B cell (primary cell): Measurements from ENCODE around the gene IFT20. TPM values are rescaled to one million over a fixed set of nuclear protein-coding genes. Genes with fewer than 3 reads are reported as not detected.

ENCODE experiments used
- ATAC-seq: fragments of 200-7000 bp; cut with Tn5 transposase; one replicate; pipeline ENCODE4 v1.10.0; 2021; ENCODE audit warnings: low read depth, mild to moderate bottlenecking, moderate number of reproducible peaks, moderate library complexity
- CTCF ChIA-PET: fragments of 350-600 bp; sonication (Branson Sonifier 250); formaldehyde crosslinking; loops from one replicate; lab custom pipeline; 2021; ENCODE audit warnings: antibody characterized with exemption, inconsistent platforms; lab: Charles Lee
- POLR2A ChIA-PET: fragments of 350-600 bp; sonication (Branson Sonifier 250); formaldehyde crosslinking; loops from one replicate; lab custom pipeline; 2021; ENCODE audit warnings: antibody characterized with exemption; lab: Charles Lee
- DNase-seq: peaks from one replicate; pipeline ENCODE4 v3.0.0; 2013
- H2AFZ ChIP-seq: 2 replicates; pipeline ENCODE4 v1.6.1; 2012; ENCODE audit warnings: mild to moderate bottlenecking, low read depth, low read length; ENCODE audit not compliant: insufficient read depth, poor library complexity, severe bottlenecking
- H3K27ac ChIP-seq, 2 donors: 1 replicate in 1 of 2; 2 replicates in 1 of 2; pipeline ENCODE4 v1.5.1; 2012 to 2013; ENCODE audit warnings: low read length in 2 of 2, mild to moderate bottlenecking in 2 of 2, moderate library complexity in 1 of 2
- H3K27me3 ChIP-seq, 4 experiments: fragments of 200-600 bp in 1 of 4; sonication (generic) in 1 of 4; replicated peaks in 1 of 4; 1 replicate in 2 of 4; 2 replicates in 2 of 4; pipeline versions ENCODE4 v1.6.1 to v1.7.0; 2013 to 2016; ENCODE audit warnings: low read length in 3 of 4, mild to moderate bottlenecking in 2 of 4, mixed read lengths in 1 of 4, moderate library complexity in 1 of 4; ENCODE audit not compliant: insufficient read depth in 4 of 4, control insufficient read depth in 3 of 4; ENCODE audit errors: control extremely low read depth in 1 of 4
- H3K36me3 ChIP-seq, 2 experiments: replicated peaks in 1 of 2; 1 replicate in 1 of 2; 2 replicates in 1 of 2; pipeline versions ENCODE4 v1.6.1 to v1.7.1; 2013; ENCODE audit warnings: low read length in 1 of 2; ENCODE audit not compliant: insufficient read depth in 2 of 2, control insufficient read depth in 1 of 2; ENCODE audit errors: control extremely low read depth in 1 of 2, extremely low read depth in 1 of 2
- H3K4me1 ChIP-seq, 2 donors: fragments of 200-600 bp in 1 of 2; sonication (generic) in 1 of 2; 1 replicate in 1 of 2; 2 replicates in 1 of 2; pipeline versions ENCODE4 v1.5.1 to v1.6.1; 2013 to 2017; ENCODE audit warnings: low read length in 2 of 2; ENCODE audit not compliant: control insufficient read depth in 2 of 2, insufficient read depth in 2 of 2
- H3K4me2 ChIP-seq: replicated peaks from 2 replicates; pipeline ENCODE3; 2012; ENCODE audit warnings: mild to moderate bottlenecking, low read depth, low read length; ENCODE audit not compliant: poor library complexity, severe bottlenecking
- H3K4me3 ChIP-seq, 5 experiments: fragments of 200-600 bp in 1 of 5; sonication (generic) in 1 of 5; 1 replicate in 3 of 5; 2 replicates in 2 of 5; pipeline versions ENCODE4 v1.5.1 to v1.7.0; 2011 to 2016; ENCODE audit warnings: low read length in 4 of 5, mild to moderate bottlenecking in 4 of 5, low read depth in 2 of 5, control low read depth in 1 of 5, moderate library complexity in 1 of 5; ENCODE audit not compliant: insufficient read depth in 1 of 5; ENCODE audit errors: control extremely low read depth in 1 of 5, extremely low read depth in 1 of 5
- H3K79me2 ChIP-seq: fragments of 200-600 bp; sonication (generic); one replicate; pipeline ENCODE4 v1.6.0; 2016; ENCODE audit warnings: low read length; ENCODE audit not compliant: control insufficient read depth, insufficient read depth
- H3K9ac ChIP-seq: fragments of 200-600 bp; sonication (generic); 2 replicates; pipeline ENCODE4 v1.6.1; 2017; ENCODE audit warnings: mild to moderate bottlenecking, low read length, moderate library complexity
- H3K9me3 ChIP-seq, 3 donors: one replicate each; pipeline versions ENCODE4 v1.6.1 to v1.7.1; 2013; ENCODE audit warnings: low read length in 2 of 3; ENCODE audit not compliant: control insufficient read depth in 2 of 3, insufficient read depth in 1 of 3; ENCODE audit errors: control extremely low read depth in 1 of 3
- H4K20me1 ChIP-seq: 2 replicates; pipeline ENCODE4 v1.6.0; 2012; ENCODE audit warnings: mild to moderate bottlenecking, low read length; ENCODE audit not compliant: insufficient read depth, control insufficient read depth, poor library complexity, severe bottlenecking
- H3K27ac Mint-ChIP-seq: one replicate; pipeline ENCODE4 v1.8.0; 2021; ENCODE audit warnings: mixed read lengths
- H3K27me3 Mint-ChIP-seq: one replicate; pipeline ENCODE4 v1.8.0; 2021; ENCODE audit warnings: mixed read lengths
- H3K4me1 Mint-ChIP-seq: one replicate; pipeline ENCODE4 v1.8.0; 2021; ENCODE audit warnings: mixed read lengths
- H3K4me3 Mint-ChIP-seq: one replicate; pipeline ENCODE4 v1.8.0; 2021; ENCODE audit warnings: mixed read lengths
- H3K9me3 Mint-ChIP-seq: one replicate; pipeline ENCODE4 v1.8.0; 2022; ENCODE audit warnings: mixed read lengths; ENCODE audit not compliant: insufficient read depth
- EZH2 ChIP-seq: IDR thresholded peaks from 2 replicates; pipeline ENCODE4 v1.6.1; 2012; ENCODE audit warnings: borderline replicate concordance, low read depth, mild to moderate bottlenecking, moderate library complexity, low read length; ENCODE audit not compliant: insufficient read depth, poor library complexity, severe bottlenecking
- WGBS: methylation state at CpG from one replicate; pipeline ENCODE4 v1.1.5; 2013; ENCODE audit warnings: missing lambda C conversion rate; ENCODE audit not compliant: insufficient coverage; 5-methylcytosine and 5-hydroxymethylcytosine counted together
- intact Hi-C: fragments of 100-400 bp; cut with micrococcal nuclease; formaldehyde crosslinking; loops from one replicate; pipeline ENCODE4 v1.10.0; 2022
- polyA plus RNA-seq: library from polyadenylated mRNA; depleted of rRNA; stranded (reverse); fragments of >200 nt; gene quantifications from 2 replicates; pipeline ENCODE4 v1.2.3, GENCODE V29; 2012
- total RNA-seq, 2 donors: library from RNA; stranded (reverse); fragments of 120-200 nt in 1 of 2; gene quantifications; 1 replicate in 1 of 2; 2 replicates in 1 of 2; pipeline versions ENCODE4 v1.2.3 to v1.2.4, GENCODE V29; 2013 to 2022
- TF ChIP-seq, protein P1 (sequence below): fragments of 200-600 bp; IDR thresholded peaks from one replicate; pipeline ENCODE4 v1.8.0; 2022; ENCODE audit warnings: antibody characterized with exemption, mild to moderate bottlenecking

IFT20 gene
- total and polyA plus RNA-seq, 2 donors (not counting 1 experiment from before 2014, with no cell fraction given) = 35.9 to 52.6 TPM

DNA sequence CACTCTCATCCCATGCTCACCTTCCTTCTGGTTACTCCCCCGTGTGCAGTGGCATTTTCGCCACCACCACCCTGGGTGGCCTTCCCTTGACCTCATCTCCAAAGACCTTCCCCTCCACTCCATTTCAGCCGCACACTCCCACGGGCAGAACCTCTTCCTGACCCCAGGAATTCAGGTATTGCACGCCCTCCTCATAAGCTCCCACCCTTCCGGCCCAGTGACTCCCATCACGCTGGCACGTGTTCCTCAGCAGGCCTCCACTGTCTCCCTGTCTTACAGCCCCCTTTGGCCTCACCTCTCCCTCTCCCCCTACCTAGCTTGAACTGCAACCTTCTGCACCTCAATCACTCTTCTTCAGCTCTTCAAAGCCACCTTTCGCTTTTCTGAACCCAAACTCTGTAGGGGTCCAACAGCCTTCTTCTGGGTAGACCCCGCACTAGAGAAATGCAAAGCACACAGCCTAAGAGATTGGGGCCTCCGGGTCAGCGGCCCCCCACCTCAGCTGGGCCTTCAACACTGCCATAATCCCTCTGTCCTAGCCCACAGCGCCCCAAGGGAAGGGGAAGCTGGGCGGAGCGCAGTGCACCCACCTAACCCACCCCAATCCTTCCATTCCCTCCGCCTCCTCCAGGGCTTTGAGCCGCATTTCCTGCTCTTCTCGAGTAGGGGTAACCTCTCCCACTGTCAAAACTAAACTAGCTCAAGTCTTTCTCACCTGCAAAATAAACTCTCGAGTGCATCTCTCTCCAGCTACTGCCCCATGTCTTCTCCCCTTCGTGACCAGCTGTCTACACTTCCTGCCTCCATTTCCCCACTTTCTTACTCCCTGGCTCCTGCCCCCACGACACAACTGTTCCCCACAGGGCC is 17.9 kb downstream of the IFT20 start:
- DNase-seq = no peak
- Histone ChIP-seq H4K20me1 (no peaks in the 10 kb centered on the region), H3K4me2 (peak overlapping the region; percentile 88), H3K27ac (no peak overlapping the region), H3K4me3 (no peak overlapping the region), H3K79me2 (no peaks in the 10 kb centered on the region), H3K4me1 (peaks cover 13 to 22% of the 10 kb centered on the region in 2 donors), H3K9ac (no peak overlapping the region), H3K36me3 (no peaks in the 10 kb centered on the region), H3K9me3 (no peaks in the 10 kb centered on the region), H3K27me3 (no peaks in the 10 kb centered on the region), H2AFZ (peak overlapping the region; percentile 83)
- Mint-ChIP-seq H3K27me3 (no peaks in the 10 kb centered on the region), H3K4me3 (peak overlapping the region; percentile 88), H3K9me3 (no peaks in the 10 kb centered on the region), H3K4me1 (peaks cover 22% of the 10 kb centered on the region), H3K27ac (no peak overlapping the region)
- intact Hi-C loops = loop anchor here (5.0 kb wide), 1 partner anchor 35 kb away; no protein-coding TSS in a partner anchor
- no peak for ATAC-seq
- ChIA-PET POLR2A (no interaction called here), CTCF (no interaction called here)
- TF ChIP-seq, protein P1, sequence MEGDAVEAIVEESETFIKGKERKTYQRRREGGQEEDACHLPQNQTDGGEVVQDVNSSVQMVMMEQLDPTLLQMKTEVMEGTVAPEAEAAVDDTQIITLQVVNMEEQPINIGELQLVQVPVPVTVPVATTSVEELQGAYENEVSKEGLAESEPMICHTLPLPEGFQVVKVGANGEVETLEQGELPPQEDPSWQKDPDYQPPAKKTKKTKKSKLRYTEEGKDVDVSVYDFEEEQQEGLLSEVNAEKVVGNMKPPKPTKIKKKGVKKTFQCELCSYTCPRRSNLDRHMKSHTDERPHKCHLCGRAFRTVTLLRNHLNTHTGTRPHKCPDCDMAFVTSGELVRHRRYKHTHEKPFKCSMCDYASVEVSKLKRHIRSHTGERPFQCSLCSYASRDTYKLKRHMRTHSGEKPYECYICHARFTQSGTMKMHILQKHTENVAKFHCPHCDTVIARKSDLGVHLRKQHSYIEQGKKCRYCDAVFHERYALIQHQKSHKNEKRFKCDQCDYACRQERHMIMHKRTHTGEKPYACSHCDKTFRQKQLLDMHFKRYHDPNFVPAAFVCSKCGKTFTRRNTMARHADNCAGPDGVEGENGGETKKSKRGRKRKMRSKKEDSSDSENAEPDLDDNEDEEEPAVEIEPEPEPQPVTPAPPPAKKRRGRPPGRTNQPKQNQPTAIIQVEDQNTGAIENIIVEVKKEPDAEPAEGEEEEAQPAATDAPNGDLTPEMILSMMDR = no peak
- no peak for TF ChIP-seq EZH2
- 95% methylated on average over 19 of the region's 21 CpGs for WGBS
